ENCODE results near the gene CDCA7L.

CDCA7L gene

DNA sequence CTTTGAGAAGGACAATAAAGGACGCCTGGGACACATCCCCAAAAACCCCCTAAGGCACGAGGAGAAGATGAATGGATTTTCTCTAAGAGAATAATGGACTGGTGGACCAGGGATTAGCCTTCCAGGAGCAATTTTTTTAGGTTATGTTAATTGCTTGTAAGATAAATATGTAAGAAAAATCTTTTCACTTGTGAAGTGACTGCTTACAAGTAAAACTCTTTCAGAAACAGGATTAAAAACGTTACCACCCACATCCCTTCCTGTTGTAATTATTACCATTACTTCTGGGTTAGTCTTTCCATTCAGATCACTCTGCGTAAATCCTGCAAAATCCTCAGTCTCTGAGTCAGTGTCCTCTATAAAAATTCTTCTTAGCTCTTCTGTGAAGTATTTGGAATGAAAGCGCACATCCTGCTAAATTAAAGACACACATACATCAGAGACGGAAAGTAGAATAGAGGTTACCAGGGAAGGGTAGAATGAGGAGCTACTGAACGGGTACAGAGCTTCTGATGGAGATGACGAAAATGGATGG lies 34.3 kb downstream of the CDCA7L start:
- H3K4me3 ChIP-seq (ENCODE audit: low read length): no peak overlapping the region
- TF ChIP-seq, protein P1, sequence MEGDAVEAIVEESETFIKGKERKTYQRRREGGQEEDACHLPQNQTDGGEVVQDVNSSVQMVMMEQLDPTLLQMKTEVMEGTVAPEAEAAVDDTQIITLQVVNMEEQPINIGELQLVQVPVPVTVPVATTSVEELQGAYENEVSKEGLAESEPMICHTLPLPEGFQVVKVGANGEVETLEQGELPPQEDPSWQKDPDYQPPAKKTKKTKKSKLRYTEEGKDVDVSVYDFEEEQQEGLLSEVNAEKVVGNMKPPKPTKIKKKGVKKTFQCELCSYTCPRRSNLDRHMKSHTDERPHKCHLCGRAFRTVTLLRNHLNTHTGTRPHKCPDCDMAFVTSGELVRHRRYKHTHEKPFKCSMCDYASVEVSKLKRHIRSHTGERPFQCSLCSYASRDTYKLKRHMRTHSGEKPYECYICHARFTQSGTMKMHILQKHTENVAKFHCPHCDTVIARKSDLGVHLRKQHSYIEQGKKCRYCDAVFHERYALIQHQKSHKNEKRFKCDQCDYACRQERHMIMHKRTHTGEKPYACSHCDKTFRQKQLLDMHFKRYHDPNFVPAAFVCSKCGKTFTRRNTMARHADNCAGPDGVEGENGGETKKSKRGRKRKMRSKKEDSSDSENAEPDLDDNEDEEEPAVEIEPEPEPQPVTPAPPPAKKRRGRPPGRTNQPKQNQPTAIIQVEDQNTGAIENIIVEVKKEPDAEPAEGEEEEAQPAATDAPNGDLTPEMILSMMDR (conservative IDR thresholded peaks at IDR 0.05; ENCODE audit: low read length): no peak
- peak; percentile 87 for DNase-seq (ENCODE audit: low read depth)

DNA sequence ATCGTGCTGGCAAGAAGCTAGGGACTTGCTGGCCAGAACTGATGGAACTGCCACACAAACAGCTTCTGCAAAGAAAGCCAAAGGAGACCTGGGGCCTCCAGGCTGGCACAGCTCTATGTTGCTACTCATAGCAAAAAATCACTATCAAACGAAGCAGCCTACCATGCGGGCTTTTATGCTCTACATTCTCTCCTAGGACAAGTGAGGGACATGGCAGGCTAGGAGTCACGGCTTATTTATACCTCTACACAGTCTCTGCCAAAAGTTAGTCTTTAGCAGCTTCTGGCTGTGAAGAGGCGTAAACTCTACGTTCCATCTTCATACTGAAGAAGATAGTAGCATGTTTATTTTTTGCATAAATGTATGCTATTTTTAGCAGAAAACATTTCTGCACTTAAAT lies 35.4 kb downstream of the CDCA7L start:
- no peak overlapping the region for H3K4me3 ChIP-seq (ENCODE audit: low read length)
- TF ChIP-seq, protein P1 (conservative IDR thresholded peaks at IDR 0.05; ENCODE audit: low read length): no peak
- no peak for DNase-seq (ENCODE audit: low read depth)

DNA sequence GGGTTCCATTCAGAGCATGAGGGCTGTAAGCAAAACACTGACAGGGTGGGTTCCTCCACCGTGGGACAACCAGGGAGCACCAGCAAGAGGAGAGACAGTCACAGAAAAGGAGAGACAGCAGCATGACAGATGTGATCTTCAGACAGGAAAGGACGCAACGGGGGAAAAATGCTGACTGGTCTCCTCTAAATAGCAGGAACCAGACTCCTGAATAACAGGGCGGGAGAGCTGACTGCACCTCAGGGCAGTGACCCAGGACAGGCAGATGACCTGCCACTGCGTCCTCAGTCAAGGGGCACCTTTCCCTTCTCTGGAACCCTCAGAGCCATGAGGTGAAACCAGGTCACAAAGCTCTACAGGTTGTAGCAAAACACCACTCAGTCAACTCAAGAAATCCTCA lies 37.0 kb downstream of the CDCA7L start:
- no peak for DNase-seq (ENCODE audit: low read depth)
- TF ChIP-seq, protein P1 (conservative IDR thresholded peaks at IDR 0.05; ENCODE audit: low read length): no peak
- H3K4me3 ChIP-seq (ENCODE audit: low read length): no peak overlapping the region

DNA sequence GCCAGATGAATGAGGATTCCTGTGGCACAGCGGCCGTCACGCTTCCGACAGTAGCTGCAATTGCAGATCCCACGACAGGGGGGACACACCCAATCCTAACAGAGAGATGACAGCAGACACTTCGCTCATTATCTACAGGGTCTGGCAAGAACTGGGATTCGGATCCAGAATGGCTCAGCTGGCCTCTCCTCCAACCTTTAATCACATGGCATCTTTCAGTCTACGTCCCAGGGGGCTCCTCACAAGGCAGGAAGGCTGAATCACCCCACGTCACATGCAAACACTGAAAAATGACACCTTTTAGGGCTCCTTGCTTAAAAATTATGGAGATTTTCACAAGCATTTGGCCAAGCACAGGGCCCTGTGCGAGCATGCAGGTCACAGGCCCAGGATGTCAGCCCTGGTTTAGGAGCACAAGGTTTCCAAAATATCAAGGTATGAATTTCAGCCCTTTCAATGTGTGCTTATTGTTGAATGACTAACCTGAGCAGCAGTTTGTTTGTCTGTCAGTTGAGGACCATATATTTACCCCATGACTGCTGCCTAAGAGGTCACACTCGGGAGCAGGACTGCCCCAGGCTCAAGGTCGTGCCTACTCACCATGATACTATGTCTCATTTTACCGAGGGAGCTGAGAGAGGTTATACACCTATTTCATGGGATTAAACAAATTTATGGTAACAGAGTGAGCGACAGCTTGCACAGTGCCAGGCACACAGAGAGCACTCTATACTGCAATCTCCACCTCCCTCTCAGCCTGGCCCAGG lies 42.5 kb downstream of the CDCA7L start:
- H3K4me3 ChIP-seq (ENCODE audit: low read length): no peak overlapping the region
- no peak for DNase-seq (ENCODE audit: low read depth)
- TF ChIP-seq, protein P1 (conservative IDR thresholded peaks at IDR 0.05; ENCODE audit: low read length): no peak

GRCh38 chr7:21902240-21902639 lies 43.5 kb downstream of the CDCA7L start:
- no peak overlapping the region for H3K4me3 ChIP-seq (ENCODE audit: low read length)
- DNase-seq (ENCODE audit: low read depth): peak; percentile 53
- TF ChIP-seq, protein P1 (conservative IDR thresholded peaks at IDR 0.05; ENCODE audit: low read length): no peak

GRCh38 chr7:21898265-21898930 lies 47.3 kb downstream of the CDCA7L start:
- H3K4me3 ChIP-seq (ENCODE audit: low read length): no peak overlapping the region
- TF ChIP-seq, protein P1 (conservative IDR thresholded peaks at IDR 0.05; ENCODE audit: low read length): no peak
- DNase-seq (ENCODE audit: low read depth): no peak

GRCh38 chr7:21893401-21893800 lies 52.3 kb downstream of the CDCA7L start:
- DNase-seq (ENCODE audit: low read depth): no peak
- no peak overlapping the region for H3K4me3 ChIP-seq (ENCODE audit: low read length)
- TF ChIP-seq, protein P1 (conservative IDR thresholded peaks at IDR 0.05; ENCODE audit: low read length): no peak

All from AG10803 (cell line).